ENCODE measurements around the gene SAG.

- no peak for TF ChIP-seq CTCF (IDR thresholded peaks at IDR 0.05)
- no peak for TF ChIP-seq POLR2A (IDR thresholded peaks at IDR 0.05)
These were observed 58.4 kb downstream of the SAG start for GRCh38 chr2:233365861-233366520.

All from lower leg skin (tissue), 3 donors.